ENCODE measurements around the gene SLC1A1.

Gene SLC1A1

DNA sequence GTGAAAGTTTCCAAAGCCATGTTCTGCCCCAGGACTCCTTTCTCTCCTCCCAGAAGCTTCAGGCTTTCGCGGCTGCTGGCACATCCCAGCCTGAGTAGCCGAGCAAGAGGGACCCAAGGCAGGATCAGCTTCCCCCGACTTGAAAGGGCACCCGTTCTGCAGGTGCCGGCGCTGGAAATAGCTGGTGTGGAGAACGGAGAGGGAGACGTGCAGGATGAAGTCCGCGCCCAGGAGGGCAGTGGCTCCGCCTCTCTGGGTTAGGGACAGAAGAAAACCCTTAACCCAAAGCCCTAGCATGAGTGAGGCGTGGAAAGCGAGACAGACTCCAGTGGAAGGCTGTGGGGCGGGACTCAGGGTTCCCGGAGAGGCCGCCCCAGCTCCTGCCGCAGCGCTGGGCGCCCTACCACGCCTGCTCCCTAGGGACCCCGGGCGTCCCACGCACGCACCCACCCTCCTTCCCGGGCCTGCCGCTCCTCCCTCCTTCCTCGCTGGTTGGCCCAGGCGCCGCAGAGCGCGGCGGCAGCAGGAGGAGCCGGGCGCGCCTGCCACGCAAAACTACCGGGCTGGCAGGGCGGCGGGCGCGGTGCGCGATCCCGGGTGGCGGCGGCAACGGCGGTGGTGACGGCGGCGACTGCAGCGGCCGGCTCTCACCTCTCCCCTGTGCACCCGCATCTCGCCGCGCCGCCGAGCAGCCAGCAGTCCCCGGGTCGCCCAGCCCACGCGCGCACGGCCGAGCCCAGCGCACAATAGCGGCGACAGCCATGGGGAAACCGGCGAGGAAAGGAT lies at the start of gene SLC1A1:
Gene SLC1A1, plus strand, starts transcription at position 550 of the 786 bp plus-strand sequence. Its CDS starts 212 bp downstream, at position 762.
- DNase-seq: peak; percentile 48

DNA sequence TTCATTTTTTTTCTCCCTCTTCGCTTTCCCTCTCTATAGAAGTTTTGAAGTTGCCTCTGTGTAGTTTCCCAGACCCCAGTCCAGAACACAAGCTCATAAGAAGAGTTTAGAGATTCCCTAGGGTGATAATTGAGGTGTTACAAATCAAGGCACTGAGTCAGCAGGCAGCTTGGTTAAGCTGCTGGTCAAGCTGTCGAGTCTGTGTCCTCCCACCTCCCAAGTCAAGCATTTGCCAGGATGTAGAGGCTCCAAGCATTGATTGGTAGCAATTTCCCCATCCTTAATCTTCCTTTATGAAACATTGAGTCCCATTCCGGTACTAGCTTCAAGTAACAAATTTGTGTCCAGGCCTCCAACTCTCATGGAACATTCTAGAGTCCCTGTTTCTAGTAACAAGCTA lies 47.5 kb upstream of the SLC1A1 start:
- DNase-seq: no peak

DNA sequence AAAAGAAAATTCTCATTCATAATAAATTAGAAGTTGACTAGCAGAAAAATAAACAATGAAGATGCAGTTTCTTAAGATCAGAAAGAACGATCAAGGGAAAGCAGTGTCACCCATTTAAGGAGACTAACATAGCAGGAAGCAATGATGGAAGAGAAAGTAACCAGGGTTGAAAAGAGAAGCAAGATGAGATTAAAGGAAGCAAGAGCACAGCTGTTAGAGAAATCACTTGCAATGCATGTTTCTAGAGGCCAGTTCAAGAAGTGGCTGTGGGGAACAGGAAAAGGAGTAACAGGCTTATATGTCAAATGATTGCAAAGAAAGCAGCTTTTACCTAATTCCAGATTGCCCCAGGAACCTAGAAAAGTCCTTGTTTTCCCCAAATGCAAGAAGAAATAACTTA lies 46.8 kb upstream of the SLC1A1 start:
- DNase-seq: no peak

DNA sequence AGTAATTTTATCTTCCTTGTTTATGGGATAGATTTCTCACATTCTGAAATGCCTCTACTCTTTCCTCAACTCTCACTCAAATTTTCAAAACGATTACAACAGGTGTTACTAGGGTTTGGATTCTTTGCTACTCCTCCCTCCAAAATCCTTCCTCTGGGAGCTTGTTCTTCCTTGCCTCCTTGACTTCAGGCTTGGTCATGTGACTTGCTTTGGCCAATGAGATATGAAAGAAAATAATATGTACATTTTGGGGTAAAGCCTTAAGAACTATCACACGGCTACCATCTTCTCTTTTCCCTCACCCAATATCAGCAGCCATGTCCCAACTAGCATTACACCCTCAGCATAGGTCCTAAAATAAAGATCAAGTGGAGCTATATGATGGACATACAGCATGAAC lies 28.8 kb upstream of the SLC1A1 start:
- no peak for DNase-seq

DNA sequence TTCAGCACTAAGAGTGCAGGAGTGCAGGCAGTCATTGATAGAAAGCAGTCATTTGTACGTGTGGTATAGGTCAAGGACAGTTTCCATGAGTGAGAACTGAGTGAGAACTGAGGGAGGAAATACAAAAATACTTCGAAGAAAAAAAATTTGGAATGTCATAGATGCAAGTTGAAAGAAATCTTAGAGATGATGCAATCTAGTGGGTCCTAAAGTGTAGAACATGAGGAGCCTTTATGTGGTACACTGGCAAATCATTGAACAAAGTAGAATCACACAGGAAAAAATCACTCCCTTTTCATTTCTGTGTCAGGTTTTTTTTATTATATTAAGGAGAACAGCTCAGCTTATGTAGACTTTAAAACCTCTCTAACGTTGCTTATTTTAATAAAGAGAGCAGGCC lies 26.4 kb upstream of the SLC1A1 start:
- DNase-seq: no peak

DNA sequence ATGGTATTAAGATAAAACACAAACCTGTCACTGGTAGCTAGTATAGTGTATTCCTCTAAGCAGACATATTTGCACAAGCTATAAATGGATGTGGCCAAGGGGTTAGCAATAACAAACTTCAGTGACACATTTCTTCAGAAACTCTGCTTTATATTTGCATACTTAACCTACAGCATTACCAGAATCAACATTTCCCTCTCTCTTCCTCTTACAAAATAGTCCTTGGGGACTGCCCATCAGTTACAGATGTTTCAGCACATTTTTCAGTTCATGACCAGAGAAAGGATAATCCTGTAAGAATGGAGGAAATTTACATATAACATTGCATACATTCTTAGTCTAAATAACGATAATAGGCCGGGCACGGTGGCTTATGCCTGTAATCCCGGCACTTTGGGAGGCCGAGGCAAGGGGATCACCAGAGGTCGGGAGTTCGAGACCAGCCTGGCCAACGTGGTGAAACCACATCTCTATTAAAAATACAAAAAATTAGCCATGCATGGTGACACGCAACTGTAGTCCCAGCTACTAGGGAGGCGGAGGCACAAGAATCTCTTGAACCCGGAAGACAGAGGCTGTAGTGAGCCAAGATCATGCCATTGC lies 25.3 kb upstream of the SLC1A1 start:
- DNase-seq: no peak

DNA sequence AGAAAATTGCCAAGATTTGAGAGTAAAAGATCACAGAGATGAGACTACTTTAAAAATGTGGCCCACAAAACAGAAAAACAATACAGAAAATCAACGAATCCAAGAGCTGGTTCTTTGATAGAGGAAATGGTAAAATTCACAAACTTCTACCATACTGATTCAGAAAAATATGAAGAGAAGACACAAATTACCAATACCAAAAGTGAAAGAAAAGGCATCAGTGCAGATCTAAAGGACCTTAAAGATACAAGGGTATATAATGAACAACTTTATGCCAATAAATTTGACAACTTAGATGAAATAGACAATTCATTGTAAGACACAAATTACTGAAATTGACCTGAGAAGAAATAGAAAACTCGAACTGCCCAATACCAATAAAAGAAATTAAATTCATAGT lies 24.4 kb upstream of the SLC1A1 start:
- DNase-seq: no peak

DNA sequence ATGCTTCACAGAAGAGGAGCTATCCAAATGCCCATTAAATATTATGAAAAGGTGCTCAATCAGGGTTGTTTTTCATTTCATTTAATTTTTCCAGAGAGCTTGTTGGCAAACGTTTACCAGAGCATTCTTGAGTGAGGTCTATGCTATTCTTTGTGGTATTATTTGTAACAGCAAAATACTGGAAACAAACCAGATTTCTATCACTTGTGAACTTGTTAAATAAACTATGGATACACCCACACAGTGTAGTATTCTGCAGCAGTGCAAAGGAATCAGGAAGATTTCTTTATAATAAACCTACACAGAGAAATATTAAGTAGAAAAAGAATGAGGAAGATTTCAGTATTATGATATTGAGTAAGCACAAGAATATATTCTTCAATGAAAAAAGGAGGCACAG lies 15.0 kb upstream of the SLC1A1 start:
- no peak for DNase-seq

DNA sequence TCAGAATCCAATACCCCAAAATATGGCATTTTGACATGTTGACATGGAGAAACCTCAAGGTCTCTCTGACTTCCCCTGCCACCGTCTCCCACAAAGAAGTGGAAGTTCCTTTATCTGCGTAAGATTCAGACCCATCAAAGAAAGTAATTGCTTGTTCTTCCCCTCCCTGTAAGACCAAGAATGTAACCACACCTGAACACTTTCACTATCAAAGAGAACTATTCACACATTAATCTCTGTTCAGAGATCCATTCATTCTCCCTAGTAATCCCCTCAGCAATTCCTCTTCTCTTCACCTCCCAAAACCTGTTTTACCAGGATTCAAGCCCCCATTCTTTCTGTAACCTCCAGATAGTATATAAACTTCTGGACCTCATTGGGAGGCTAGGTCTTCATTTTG lies 4.1 kb upstream of the SLC1A1 start:
- no peak for DNase-seq

- no peak for DNase-seq
Observed at GRCh38 chr9:4489562-4489918, 728 bp upstream of the SLC1A1 start.

- DNase-seq: no peak
Observed at GRCh38 chr9:4490705-4491625, 697 bp downstream of the SLC1A1 start.

- DNase-seq: no peak
Observed at GRCh38 chr9:4491626-4491975, 1.3 kb downstream of the SLC1A1 start.

- no peak for DNase-seq
Observed at GRCh38 chr9:4494332-4494731, 4.1 kb downstream of the SLC1A1 start.

DNA sequence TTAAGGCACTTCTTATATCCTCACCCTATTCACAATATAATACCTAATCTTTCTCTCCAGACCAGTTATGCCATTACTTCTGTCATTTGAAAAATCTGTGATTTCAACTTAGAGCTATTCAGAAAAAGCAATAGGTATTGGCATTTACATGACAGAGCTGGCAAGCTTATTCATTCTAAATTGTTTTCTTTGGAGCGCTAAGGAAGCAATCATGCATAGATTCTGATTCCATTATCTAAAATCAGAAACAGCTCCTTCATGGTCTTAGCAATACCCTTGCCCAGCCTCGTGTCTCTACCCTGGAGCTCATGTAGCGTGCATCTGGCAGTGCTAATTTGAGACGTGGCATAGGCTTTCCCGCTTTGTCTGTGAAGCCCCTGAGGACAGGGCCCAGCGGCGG lies 4.5 kb downstream of the SLC1A1 start:
- no peak for DNase-seq

- DNase-seq: no peak
Observed at GRCh38 chr9:4495537-4495936, 5.3 kb downstream of the SLC1A1 start.

GRCh38 chr9:4496497-4496896 lies 6.2 kb downstream of the SLC1A1 start:
- DNase-seq: no peak

- no peak for DNase-seq
Observed at GRCh38 chr9:4497395-4497794, 7.1 kb downstream of the SLC1A1 start.

- no peak for DNase-seq
Observed at GRCh38 chr9:4497855-4498254, 7.6 kb downstream of the SLC1A1 start.

GRCh38 chr9:4499917-4500316 lies 9.6 kb downstream of the SLC1A1 start:
- no peak for DNase-seq

GRCh38 chr9:4501147-4501507 lies 10.9 kb downstream of the SLC1A1 start:
- DNase-seq: no peak

DNA sequence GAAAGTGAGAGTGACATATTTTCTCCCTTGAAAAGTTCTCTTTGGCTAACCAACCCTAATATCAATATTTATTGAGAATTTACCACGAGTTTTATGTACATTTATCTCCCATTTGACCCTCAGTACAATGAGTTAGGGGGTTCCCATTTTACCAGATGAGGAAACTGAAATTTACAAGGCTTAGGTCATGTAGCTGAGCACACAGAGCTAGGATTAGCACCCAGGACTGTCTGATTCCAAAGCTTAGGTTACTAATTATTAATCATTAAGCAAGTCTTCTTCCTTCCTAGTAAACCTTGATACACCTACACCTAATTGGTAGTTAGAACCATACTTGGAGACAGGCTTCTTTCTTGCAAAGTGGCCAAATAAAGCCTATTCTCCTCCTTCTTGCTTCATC lies 12.2 kb downstream of the SLC1A1 start:
- DNase-seq: no peak

GRCh38 chr9:4503103-4503502 lies 12.8 kb downstream of the SLC1A1 start:
- DNase-seq: no peak

DNA sequence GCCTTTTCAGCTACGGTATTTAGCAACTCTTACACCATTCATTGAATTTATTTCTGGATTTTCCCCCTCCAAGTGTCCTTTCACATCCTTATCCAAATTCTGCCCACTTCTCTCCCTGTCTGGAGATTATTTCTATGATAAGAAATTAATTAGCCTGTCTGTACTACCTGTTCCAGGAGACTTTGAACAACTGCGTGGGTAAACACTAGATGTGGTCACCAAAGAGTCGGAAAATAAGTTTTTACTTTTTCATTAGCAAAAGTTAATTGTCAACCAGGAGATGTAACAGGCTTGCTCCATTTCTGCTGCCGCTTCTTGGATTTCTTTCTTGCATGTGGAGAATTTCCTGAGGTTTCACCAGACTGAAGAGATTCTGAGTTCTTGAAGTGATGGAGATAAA lies 14.0 kb downstream of the SLC1A1 start:
- no peak for DNase-seq

DNA sequence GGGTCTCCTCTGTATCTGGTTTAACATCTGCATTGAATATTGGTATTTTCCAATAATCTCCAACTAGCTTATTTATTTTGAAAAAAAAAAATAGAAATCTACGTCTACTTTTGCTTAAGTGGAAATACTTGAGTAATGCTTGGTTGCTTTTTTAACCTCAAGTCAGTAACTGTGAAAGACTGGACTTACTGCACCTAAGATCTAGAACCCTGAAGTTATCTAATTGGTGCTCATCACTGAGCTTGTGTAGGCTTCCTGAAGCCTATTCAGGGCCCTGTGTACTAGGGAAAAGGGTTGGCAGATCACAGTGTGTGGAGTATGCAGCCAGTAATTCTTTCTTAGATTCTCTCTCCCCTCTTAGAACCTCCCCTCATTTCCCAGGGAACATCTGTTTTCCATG lies 16.2 kb downstream of the SLC1A1 start:
- no peak for DNase-seq
